Choroid plexus epithelial cell (primary cell): ENCODE data around the gene RYR2.
A peak's percentile ranks its signal among the peaks of the same experiment; 100 is the strongest.
"Not testable (repeated sequence)": the region's sequence is repeated elsewhere in the genome, so short reads cannot be mapped to it uniquely, and the experiment has no call there.

Experiments used
- DNase-seq: peaks from one replicate; pipeline ENCODE4 v3.0.0-alpha.2; 2010; ENCODE audit warnings: low read depth
- H3K4me3 ChIP-seq: 2 replicates; pipeline ENCODE4 v1.5.1; 2011; ENCODE audit warnings: low read depth, mild to moderate bottlenecking, control low read depth, low read length, moderate library complexity
- TF ChIP-seq, protein P1 (sequence below): conservative IDR thresholded peaks from 2 replicates; pipeline ENCODE4 v1.5.1; 2011; ENCODE audit warnings: low read depth, mild to moderate bottlenecking, control low read depth, inconsistent platforms, low read length, moderate library complexity

RYR2 gene

DNA sequence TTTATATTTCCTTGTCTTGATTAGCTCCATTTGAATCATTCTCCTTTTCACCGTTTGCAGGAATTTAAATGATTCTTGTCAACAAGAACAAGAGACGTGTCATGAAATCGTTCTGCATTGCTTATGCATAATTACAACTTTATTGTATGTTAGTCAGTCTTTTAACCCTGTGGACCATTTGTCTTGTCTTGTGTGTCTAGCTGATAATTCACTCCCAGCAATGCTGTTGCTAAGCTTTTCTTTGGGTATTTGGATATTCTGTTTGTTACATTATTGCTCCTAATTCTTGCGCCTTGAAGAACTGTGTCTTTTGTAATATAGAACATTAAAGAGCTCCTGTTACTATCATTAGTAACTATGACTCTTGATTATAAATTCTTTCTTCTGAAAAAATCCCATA, 311.9 kb downstream of the RYR2 start:
- DNase-seq, result no peak
- TF ChIP-seq, protein P1, sequence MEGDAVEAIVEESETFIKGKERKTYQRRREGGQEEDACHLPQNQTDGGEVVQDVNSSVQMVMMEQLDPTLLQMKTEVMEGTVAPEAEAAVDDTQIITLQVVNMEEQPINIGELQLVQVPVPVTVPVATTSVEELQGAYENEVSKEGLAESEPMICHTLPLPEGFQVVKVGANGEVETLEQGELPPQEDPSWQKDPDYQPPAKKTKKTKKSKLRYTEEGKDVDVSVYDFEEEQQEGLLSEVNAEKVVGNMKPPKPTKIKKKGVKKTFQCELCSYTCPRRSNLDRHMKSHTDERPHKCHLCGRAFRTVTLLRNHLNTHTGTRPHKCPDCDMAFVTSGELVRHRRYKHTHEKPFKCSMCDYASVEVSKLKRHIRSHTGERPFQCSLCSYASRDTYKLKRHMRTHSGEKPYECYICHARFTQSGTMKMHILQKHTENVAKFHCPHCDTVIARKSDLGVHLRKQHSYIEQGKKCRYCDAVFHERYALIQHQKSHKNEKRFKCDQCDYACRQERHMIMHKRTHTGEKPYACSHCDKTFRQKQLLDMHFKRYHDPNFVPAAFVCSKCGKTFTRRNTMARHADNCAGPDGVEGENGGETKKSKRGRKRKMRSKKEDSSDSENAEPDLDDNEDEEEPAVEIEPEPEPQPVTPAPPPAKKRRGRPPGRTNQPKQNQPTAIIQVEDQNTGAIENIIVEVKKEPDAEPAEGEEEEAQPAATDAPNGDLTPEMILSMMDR, result no peak

DNA sequence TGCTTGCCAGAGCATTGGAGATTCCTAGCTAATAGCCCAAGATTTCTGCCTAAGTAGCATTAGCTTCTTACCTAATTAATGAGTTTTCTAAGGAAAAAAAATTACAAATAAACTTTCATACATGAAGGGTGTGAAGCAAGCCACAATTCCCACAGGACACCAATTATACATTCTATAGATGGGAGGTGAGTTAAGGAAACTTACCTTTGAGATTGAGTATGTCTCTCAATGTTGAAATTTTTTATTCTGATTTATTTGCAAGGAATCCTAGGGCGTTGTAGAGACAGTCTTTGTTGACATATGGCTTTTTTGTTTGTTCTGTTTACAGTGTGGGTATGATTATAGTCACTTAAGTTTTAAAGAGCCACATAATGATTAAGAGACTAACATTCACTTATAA, 313.0 kb downstream of the RYR2 start:
- TF ChIP-seq, protein P1, result no peak
- H3K4me3 ChIP-seq, result no peak overlapping the region
- DNase-seq, result no peak

More for the DNA sequence above, 311.9 kb downstream of the RYR2 start:
- H3K4me3 ChIP-seq, result no peak overlapping the region

DNA sequence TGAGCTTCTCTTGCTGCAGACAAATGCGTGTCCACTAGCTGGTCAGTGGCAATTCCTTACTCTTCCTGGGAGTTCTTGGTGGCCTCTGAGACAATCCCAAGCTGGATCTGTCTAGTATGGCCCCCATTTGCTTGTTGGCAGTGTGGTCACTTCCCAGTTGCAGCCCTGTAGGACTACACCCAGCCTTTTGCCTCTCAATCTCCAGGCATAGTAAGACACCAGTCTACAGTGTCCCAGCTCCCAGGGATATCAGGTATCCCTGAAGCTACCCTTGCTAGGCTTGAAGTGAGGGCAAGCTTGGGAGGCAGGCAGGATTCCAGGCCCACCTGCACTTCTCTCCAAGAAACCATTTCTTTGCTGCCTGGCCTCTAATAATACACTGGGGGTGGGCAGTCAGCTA, 316.6 kb downstream of the RYR2 start:
- H3K4me3 ChIP-seq, result no peak overlapping the region
- no peak for DNase-seq
- TF ChIP-seq, protein P1, result no peak

DNA sequence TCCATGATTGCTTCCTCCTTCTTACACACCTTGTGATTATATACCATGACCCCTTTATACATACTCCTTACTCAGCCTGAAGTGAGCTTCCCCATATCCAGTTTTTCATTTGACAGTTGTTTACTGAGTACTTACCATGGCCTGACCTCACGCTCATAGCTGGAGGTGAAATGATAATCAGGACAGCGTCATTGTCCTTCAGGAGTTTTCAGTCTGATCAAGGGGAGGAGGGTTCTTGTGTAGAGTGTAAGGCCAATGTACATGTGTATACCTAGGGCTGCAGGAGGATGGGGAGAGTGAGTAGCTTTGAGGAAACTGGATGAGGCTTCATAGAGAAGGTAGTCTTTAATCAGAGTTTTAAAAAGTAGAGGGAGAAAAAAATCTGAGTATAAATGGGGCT, 325.8 kb downstream of the RYR2 start:
- TF ChIP-seq, protein P1, result no peak
- no peak for DNase-seq
- H3K4me3 ChIP-seq, result no peak overlapping the region

DNA sequence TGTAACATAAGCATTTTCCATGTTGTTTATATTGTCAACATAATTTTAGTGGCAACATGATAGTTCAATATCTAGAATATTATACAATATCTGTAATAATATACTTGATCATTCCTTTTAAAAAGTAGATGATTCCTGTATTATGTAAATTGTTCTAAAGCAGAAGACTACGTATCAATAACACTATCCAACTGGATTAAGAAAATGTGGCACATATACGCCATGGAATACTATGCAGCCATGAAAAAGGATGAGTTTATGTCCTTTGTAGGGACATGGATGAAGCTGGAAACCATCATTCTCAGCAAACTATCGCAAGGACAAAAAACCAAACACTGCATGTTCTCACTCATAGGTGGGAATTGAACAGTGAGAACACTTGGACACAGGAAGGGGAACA, 329.5 kb downstream of the RYR2 start:
- not testable (repeated sequence) for H3K4me3 ChIP-seq, DNase-seq

DNA sequence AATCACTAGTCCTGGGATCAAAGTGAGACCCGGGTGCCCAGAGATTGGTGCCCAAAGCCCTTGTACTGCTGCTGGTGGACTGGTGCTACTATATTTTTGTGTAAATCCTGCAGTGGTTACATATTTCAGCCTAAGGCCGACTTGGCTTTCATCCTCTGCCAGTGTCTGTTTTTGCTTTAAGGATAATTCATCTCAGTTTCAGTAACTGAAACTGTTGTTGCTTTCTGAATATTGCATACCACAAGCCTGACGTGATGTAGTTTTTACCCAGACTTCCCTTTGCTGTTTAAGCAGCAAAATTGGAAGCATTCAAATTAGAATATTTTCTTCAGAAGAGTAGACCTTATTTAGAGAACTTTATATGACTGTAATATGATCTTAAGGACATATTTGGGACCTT, 341.8 kb downstream of the RYR2 start:
- TF ChIP-seq, protein P1, result no peak
- DNase-seq, result peak; percentile 55
- no peak overlapping the region for H3K4me3 ChIP-seq

DNA sequence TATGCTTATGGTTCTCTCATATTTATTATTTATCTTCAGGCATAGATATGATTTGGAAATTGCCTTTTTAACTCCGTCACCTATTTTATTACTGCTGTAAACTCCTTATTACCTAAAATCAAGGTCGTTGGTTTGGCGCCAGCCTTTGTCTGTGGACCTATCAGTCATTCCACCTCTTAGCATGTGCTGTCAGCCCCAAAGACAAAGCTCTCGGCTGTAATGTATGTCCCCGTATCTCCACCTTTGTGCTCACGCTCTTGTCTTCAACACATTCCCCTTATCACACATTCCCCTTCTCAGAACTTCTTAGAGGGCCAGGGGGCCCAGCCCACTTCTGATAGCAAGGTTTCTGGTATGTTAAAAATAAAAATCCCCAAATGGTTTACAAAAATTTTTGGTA, 342.2 kb downstream of the RYR2 start:
- H3K4me3 ChIP-seq, result no peak overlapping the region
- no peak for DNase-seq
- TF ChIP-seq, protein P1, result no peak
